HG02885 (cell line): ENCODE data around the gene AGPAT2.

ENCODE experiments used
- ATAC-seq: cut with Tn5 transposase; IDR thresholded peaks from one replicate; pipeline ENCODE4 v1.9.1; 2021; ENCODE audit warnings: mild to moderate bottlenecking; ENCODE audit not compliant: unreplicated experiment, poor library complexity

Gene AGPAT2

DNA sequence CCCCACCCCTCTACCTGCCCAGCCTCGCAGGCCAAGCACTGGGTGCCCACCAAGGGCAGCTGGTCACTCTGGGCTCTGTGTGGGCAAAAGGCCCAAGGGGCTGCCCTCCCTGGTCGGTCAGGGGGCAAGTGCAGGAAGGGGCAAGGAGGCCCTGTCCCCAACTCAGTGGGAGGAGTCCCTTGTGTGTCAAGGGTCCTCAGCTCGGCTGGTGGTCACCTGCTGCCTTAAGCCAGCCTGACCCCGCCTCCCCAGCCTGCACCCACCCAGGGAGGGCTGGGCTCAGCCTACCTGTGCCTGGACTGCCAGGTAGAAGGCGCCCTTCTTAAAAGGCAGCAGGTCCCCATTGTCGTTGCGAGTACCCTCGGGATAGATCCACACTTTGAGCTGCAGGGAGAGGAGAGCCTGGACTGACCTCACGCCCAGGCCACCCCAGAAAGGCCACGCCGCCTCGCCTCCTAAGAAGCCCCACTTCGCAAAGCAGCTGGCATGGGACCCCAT, 10.9 kb downstream of the AGPAT2 start:
- no peak for ATAC-seq

DNA sequence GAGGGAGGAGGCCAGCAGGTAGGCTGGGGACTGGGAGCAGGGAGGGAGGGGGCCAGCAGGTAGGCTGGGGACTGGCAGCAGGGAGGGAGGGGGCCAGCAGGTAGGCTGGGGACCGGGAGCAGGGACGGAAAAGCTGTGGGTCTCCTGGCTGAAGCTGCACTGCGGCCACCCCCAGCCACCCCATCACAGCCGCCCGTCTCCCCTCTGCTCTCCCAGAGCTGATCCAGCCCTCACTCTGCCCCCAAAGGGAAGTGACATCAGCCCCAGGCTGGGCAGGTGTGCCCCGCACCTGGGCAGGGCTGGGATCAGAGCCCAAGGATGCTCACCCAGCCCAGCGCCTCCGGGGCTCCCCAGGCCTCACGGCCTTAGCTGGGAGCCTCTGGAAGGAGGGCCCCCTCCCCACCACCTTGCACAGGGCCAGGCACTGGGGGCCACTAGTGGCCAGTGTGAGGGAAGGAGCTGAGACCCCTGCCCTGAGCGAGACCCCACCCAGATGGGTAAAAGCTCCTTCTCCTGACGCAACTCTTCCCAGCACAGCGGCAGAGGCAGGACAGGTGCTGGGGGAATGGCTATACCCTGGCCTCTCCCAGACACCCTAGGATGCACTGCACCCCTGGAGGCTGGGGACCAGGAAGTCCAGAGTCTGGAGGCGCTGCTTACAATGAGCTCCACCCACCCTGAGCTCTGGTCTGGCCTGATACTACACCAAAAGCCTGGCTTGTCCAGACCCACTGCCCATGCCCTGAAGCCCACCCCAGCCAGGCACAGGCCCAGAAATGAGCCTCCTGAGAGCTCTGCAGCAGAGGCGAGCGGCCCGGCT, 11.6 kb downstream of the AGPAT2 start:
- no peak for ATAC-seq

DNA sequence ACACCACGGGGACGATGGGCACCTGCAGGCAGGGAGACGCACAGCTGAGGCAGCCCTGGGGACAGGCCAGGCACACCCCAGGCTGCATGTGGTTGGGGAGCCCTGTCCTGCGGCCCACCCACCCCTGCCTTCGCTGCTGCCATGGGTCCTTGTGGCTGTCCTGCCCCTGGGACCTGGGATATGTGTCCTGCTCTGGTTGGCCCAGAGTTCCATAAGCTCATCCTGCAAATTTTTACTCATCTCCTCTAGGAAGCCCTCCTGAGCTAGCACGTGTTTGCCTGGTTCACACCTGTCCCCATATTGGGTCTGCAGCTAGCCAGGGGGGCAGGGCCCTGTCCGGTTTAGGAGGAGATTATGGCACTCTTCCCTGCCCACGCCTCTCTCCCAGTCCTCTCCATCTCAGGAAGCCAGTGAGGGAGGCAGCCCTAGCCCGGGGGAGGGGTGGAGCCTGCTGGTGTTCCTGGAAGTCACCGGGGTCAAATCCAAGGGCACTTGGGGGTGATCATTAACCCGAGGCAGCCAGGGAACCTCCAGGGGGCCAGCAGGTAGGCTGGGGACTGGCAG, 12.4 kb downstream of the AGPAT2 start:
- ATAC-seq: no peak

DNA sequence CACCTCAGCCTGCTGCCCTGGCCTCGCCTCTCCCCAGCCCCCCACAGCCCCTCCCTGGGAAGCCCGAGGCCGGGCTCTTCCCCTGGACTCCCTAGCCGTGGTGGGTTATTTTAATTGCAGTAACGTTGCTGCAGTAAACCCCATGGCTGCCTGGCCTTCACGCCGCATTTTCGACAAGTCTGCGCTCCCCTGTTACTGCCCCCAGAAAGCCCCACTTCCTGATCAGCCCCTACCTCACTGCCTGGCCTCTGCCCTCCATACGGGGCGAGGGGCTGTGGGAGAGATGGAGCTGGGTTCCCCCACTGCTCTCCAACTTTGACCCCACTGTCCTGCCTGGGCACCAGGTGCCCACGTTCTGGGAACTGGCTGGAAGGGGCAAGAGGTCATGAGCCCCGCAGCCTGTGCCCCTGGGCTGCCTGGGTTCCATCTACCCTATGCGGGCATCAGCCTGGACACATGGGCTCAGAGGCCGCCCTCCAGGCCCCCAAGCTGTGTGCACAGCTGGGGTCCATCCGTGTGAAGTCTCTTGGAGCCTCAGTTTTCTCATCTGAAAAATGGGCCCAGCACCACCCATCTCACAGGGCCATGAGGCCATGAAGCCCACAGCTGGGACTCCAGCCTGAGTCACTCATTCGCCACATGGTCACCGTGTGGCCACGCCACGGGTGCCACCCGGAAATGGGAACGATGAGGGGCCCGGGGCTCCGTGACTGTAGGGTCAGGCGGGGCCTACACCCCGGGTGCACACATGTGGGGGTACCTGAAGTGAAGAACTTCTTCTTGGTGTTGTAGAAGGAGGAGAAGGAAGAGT, 13.1 kb downstream of the AGPAT2 start:
- ATAC-seq: no peak

DNA sequence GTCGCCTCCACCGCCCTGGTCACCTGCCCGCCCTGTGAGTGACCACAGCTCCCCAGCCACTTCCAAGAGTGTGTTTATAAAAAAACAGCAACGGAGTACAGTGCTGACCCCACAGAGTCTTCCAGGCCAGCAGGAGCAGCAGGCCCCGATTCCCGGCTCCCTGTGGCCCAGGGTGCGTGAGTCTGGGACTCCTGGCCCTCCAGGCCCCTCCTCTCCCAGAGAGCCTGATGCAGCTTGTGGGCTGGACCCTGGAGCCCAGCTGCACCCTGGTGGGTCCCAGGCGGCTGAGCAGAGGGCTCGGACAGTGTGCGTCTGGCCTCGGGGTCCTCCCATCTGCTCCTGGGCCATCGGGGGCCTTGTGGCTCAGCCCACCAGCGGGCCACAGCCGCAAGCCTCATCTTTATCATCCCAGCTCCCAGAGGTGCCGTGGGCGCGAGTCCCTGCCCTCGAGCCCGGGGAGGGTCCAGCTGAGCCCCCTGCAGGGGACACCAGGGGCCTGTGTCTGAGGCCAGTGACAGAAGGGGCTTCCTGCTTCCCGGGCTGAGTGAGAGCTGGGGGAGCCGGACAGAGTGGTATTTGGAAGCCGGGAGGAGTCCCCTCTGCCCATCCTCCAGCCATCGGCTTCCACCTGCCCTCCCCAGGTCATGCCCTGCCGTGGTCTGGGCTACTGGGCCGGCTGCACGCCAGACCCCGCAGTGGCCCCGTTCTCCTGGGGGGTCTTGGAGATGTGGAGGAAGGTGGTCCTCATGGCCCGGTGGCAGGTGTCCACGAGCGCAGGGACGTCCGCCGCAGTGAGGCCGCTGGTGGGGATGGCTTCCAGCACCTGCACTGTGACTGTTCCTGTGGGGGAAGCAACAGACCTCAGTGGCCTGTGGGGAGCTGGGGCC, 13.9 kb downstream of the AGPAT2 start:
- no peak for ATAC-seq

DNA sequence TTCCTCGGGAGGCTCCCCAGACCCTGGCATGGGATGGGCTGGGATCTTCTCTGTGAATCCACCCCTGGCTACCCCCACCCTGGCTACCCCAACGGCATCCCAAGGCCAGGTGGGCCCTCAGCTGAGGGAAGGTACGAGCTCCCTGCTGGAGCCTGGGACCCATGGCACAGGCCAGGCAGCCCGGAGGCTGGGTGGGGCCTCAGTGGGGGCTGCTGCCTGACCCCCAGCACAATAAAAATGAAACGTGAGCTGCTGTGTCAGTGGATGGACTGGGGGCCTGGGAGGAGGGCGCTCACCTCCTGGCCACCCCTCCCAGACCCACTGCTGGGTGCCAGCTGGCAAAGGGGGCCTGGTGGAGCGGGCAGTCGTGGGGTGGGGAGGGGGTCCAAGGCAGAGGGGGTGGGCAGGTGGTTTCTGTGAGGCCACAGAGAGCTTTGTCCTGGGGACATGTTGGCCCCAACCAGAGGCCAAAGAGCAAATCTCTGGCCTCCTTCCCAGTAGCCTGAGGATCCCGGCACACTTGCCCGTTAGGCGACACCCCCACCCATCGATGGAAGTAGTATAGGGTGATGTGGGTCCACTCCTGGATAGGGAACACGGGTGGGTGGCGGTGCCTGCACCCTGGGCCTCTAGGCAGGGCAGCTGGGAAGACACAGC, 14.7 kb downstream of the AGPAT2 start:
- ATAC-seq: no peak

DNA sequence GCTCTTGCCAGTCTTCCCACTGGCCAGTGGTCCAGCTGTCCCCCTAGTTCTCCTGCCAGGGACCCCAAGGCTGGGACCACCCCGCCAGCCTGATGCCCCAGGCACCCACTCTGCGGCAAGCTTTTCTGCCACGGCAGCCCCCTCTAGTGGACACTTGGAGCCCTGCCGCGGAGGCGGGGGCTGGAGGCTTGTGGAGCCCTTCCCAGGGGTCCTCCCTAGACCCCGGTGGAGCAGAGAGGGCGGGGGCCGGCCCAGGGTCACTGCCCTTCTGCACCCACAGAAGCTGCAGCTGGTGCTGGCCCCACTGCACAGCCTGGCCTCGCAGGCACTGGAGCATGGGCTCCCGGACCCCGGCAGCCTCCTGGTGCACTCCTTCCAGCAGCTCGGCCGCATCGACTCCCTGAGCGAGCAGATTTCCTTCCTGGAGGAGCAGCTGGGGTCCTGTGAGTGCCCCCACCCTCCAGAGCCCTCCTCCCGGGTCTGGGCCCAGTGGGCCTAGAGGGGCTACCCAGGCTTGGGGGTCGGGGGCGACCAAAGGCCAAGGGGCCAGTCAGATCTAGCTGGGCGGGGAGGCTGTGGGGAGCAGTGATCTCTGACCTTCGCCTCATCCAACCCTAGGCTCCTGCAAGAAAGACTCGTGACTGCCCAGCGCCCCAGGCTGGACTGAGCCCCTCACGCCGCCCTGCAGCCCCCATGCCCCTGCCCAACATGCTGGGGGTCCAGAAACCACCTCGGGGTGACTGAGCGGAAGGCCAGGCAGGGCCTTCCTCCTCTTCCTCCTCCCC, 15.4 kb downstream of the AGPAT2 start:
- no peak for ATAC-seq

DNA sequence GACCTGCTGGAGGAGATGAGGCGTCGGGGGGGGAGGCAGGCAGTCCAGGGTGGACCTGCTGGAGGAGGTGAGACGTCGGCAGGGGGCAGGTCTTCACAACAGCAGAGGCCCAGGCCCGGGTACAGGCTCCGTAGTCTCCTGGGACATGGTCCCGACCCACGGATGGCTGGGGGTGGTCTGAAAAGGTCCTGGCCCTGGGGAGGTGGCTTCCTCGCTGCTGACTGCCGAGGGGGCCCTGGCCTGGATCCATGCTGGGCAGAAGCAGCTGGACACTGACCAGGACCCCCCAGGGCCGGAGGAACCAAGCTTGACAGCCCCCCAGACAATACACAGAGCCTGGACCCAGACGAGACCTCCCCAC, 16.0 kb downstream of the AGPAT2 start:
- ATAC-seq: no peak

DNA sequence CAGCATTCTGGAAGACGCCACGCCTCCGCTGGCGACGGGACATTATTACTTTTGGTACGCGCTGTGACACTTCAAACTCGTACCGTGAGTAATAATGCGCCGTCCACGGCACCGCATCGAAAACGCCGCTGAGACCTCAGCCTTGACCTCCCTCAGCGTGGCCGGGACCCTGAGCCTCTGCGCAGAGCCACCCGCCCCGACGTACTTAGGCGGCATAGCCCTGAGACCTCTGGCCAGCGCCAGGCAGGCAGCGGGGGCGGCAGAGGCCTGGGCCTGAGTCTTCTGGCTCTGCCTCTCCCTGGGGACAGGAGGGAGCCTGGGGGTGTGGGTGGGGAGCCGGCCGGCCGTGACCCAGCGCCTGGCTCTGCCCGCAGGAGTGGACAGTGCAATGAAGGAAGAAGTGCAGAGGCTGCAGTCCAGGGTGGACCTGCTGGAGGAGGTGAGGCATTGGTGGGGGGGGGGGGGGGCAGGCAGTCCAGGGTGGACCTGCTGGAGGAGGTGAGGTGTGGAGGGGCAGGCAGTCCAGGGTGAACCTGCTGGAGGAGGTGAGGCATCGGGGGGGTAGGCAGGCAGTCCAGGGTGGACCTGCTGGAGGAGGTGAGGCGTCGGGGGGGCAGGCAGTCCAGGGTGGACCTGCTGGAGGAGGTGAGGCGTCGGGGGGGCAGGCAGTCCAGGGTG, 16.5 kb downstream of the AGPAT2 start:
- no peak for ATAC-seq

DNA sequence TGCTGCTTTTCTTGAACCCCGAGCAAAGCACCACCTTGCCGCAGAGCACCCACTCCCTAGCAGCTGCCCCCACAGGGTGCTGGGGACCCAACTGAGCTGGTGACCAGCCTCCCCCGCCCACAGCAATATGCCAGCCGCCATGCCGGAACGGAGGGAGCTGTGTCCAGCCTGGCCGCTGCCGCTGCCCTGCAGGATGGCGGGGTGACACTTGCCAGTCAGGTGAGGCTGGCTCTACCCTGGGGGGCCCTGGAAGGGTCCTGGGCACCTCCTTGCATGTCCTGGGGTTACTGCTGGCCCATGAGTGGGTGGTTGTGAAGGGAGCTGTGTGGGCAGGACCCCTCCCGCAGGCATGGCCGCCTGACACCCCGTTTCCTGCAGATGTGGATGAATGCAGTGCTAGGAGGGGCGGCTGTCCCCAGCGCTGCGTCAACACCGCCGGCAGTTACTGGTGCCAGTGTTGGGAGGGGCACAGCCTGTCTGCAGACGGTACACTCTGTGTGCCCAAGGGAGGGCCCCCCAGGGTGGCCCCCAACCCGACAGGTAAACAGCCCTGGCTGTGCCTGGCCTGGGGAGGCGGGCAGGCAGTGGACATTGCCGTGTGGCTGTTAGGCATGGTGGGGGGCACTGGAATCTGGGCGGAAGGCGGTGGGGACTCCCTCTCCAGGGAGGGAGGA, 17.3 kb downstream of the AGPAT2 start:
- ATAC-seq: no peak

DNA sequence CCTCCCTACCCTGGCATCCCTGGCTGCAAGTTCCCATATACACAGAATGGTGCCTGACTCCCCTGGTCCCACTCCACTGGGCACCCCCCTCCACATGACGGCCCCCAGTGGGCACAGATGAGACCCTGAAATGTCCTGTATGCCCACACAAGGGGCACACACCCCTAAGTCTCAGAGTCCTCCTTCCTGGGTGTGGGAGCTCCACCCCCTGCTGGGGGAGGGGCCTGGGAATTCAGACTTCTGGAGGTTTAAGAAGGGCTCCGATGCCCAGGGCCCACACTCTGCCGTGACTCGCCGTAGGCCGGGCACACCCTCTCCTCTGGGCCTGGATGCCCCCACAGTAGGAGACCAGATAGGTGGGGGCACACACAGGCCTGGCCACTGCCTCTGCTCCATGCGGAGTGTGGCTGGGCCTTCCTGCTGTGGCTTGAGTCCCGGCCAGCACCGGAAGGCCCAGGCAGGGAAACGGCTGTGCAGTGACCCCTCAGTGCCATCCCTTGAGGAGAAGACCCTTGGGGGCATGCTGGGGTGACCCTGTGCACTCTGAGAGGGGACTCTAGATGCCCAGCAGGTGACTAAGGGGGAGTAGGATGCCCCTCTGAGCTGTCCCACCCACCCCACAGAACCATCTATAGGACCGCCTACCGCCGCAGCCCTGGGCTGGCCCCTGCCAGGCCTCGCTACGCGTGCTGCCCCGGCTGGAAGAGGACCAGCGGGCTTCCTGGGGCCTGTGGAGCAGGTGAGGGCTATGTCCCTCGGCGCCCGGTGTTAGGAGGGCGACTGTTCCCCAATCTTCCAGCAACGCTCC, 18.1 kb downstream of the AGPAT2 start:
- no peak for ATAC-seq

DNA sequence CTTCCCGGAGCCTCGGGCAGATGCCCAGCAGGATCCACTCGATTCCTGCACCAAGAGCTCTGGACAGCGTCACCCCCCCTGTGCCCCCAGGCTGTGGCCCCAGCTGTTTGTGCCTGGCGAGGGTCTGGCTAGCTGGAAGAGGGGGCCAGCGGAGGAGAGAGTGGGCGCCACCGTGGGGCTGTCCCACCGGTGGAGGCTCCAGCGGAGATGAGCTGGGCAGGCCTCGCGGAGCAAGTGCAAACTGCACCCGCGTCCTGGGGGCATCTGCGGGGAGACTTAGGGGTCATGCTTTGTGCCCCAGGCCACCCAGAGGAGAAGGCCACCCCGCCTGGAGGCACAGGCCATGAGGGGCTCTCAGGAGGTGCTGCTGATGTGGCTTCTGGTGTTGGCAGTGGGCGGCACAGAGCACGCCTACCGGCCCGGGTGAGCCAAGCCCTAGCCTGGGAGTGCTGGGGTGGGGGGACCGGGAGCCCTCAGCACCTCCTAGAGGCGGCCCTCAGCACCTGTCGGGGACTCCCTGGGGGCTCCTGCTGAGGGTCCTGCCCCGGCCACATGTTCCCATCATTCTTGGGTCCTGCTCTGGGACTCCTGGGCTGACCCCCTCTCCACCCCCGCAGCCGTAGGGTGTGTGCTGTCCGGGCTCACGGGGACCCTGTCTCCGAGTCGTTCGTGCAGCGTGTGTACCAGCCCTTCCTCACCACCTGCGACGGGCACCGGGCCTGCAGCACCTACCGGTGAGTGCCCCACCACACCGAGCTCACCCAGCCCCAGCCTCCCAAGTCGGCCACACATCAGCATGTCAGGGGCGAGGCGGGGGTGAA, 19.1 kb downstream of the AGPAT2 start:
- no peak for ATAC-seq

DNA sequence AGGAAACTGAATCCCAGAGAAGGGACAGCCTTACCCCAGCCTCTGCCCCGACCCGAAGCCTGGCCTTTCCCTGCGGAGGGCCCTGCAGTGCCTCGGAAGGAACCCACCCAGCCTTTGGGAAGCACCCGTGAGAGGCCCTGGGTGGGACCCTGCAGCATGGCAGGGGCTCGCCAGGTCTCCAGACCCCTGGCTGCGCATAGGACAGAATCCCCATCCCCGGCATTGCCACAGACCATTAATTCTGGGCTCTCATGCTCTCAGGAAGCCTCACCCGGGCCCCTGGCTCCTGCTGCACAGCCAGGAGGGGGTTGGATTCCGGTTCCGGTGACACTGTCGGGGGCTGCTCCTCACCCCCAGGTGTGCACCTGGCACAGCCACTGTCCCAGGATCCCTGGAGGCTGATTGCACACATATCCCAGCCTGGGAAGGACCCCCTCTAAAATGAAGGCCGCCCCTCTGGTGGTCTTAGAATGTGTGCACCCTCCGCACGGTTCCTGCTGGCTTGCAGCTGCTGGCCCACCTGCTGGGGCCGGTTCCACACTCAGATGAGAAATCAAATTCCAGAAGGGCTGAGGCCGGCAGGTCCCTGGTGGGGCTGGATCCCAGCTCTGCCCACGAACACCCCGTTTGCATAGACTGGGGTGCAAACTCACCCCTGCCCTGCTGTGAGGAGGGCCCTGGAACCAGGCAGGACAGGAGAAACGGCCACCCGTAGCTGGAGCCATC, 19.9 kb downstream of the AGPAT2 start:
- no peak for ATAC-seq

DNA sequence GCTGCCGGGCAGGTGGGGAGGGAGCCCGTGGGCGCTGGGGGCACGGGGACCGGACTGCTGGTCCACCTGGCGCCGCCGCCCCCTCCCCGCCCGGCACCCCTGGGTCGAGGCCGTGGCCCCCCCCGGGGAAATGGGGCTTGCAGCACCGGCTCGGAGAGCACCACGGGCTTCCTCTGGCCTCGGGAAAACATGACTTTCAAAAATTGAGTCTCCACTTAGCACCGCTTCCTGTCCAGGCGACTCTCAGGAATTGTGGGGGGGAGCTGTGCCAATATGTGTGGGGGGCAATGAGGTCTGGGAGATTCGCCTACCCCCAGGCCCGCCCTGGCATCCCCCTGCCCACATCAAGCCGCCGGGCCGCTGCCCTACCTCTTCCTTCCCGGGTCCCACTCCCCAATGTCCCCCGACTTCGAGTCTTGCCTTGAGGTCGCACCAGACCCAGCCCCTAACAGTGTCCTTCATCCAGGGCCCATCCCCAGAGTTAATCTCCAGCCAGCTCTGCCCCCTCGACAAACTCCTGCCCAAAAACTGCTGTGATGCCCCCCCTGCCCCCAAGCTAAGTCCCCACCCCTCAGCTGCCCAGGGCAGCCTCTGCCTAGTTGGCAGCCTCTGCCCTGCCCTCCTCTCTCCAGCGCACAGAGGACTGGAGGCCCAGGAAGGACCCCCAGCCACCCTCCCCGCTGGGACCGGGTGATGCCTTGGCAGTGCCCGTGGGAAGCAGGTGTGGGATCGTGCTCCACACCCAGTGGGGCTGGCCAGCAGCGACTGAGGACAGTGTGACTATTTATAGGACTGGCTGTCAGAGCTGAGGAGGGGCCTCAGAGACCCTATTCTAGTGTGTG, 20.7 kb downstream of the AGPAT2 start:
- ATAC-seq: no peak
